Measurements from ENCODE around the gene SCART1. TPM values are rescaled to one million over a fixed set of nuclear protein-coding genes. Genes with fewer than 3 reads are reported as not detected.
"Not testable (repeated sequence)": the region's sequence is repeated elsewhere in the genome, so short reads cannot be mapped to it uniquely, and the experiment has no call there.

SCART1 gene
- total and polyA plus RNA-seq, 2 experiments from 2014 or later = 0.15 to 0.65 TPM

- H3K36me3 ChIP-seq (ENCODE audit: low read depth) = peaks cover 52% of the 10 kb centered on the region
- peaks cover 71% of the 10 kb centered on the region for H3K79me2 ChIP-seq (ENCODE audit: insufficient read depth)
- no peak overlapping the region for H3K27ac ChIP-seq
- no peaks in the 10 kb centered on the region for H3K27me3 ChIP-seq (replicated peaks; ENCODE audit: insufficient read depth)
- H3K4me3 ChIP-seq = no peak overlapping the region
- H2AFZ ChIP-seq = no peak overlapping the region
- no peak overlapping the region for H3K9ac ChIP-seq
- 0 out of 2 replicates have a peak, but pooled peaks cover under 1% of the 10 kb centered on the region for H3F3A ChIP-seq (ENCODE audit: insufficient read depth)
- TF ChIP-seq EZH2 (IDR thresholded peaks at IDR 0.05; ENCODE audit: insufficient read depth, poor library complexity, severe bottlenecking) = no peak
- no peak for TF ChIP-seq EZH2phosphoT487 (IDR thresholded peaks at IDR 0.05; ENCODE audit: insufficient read depth, low read depth)
- H4K20me1 ChIP-seq (ENCODE audit: insufficient read depth) = peaks cover 9% of the 10 kb centered on the region; the same call in 1 of the 2 replicates
- no peak for DNase-seq
- H3K4me1 ChIP-seq (ENCODE audit: insufficient read depth) = no peaks in the 10 kb centered on the region
- H3K9me2 ChIP-seq (ENCODE audit: insufficient read depth) = no peaks in the 10 kb centered on the region
- in situ Hi-C loops (cut with MboI) = no loop called here
- no peak overlapping the region for H3K4me2 ChIP-seq (ENCODE audit: unreplicated experiment)
- peaks cover 5% of the 10 kb centered on the region for H3K9me3 ChIP-seq (ENCODE audit: low read depth)
Measured at GRCh38 chr10:133412381-133412711, 41.4 kb upstream of the SCART1 start.

DNA sequence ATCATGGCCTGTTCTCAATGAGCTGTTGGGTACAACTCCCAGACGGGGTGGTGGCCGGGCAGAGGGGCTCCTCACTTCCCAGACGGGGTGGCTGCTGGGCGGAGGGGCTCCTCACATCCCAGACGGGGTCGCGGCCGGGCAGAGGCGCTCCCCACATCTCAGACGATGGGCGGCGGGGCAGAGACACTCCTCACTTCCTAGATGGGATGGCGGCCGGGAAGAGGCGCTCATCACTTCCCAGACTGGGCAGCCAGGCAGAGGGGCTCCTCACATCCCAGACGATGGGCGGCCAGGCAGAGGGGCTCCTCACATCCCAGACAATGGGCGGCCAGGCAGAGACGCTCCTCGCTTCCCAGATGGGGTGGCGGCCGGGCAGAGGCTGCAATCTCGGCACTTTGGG lies 39.3 kb upstream of the SCART1 start:
- DNase-seq; H3K4me1 ChIP-seq (ENCODE audit: insufficient read depth); H3F3A ChIP-seq (ENCODE audit: insufficient read depth); H2AFZ ChIP-seq; H3K27ac ChIP-seq; H3K9me3 ChIP-seq (ENCODE audit: low read depth); H3K9ac ChIP-seq; H3K27me3 ChIP-seq (replicated peaks; ENCODE audit: insufficient read depth); in situ Hi-C loops (cut with MboI); H4K20me1 ChIP-seq (ENCODE audit: insufficient read depth); H3K9me2 ChIP-seq (ENCODE audit: insufficient read depth); H3K4me3 ChIP-seq; H3K4me2 ChIP-seq (ENCODE audit: unreplicated experiment): not testable (repeated sequence)
- 95 to 98% methylated on average over 5 to 19 of the region's 23 CpGs for WGBS, 2 experiments (ENCODE audit: low coverage in 1 of 2, low lambda C conversion rate in 2 of 2, missing lambda C conversion rate in 2 of 2)
- Histone ChIP-seq H3K36me3 (ENCODE audit: low read depth) (peaks cover 39% of the 10 kb centered on the region), H3K79me2 (ENCODE audit: insufficient read depth) (peaks cover 51% of the 10 kb centered on the region)

- Histone ChIP-seq H3K4me2 (ENCODE audit: unreplicated experiment) (no peak overlapping the region), H3K9ac (no peak overlapping the region), H3K4me3 (no peak overlapping the region), H2AFZ (no peak overlapping the region), H3K9me2 (ENCODE audit: insufficient read depth) (no peaks in the 10 kb centered on the region), H3K27me3 (replicated peaks; ENCODE audit: insufficient read depth) (no peaks in the 10 kb centered on the region), H3K9me3 (ENCODE audit: low read depth) (peaks cover 5% of the 10 kb centered on the region), H3K27ac (no peak overlapping the region), H3K36me3 (ENCODE audit: low read depth) (peaks cover 29% of the 10 kb centered on the region), H3F3A (ENCODE audit: insufficient read depth) (no peaks in the 10 kb centered on the region), H3K4me1 (ENCODE audit: insufficient read depth) (no peaks in the 10 kb centered on the region), H3K79me2 (ENCODE audit: insufficient read depth) (peaks cover 37% of the 10 kb centered on the region), H4K20me1 (ENCODE audit: insufficient read depth) (0 out of 2 replicates have a peak, but pooled peaks cover 3% of the 10 kb centered on the region)
- no peak for DNase-seq
- TF ChIP-seq EZH2phosphoT487 (IDR thresholded peaks at IDR 0.05; ENCODE audit: insufficient read depth, low read depth) (no peak), EZH2 (IDR thresholded peaks at IDR 0.05; ENCODE audit: insufficient read depth, poor library complexity, severe bottlenecking) (no peak)
- in situ Hi-C loops (cut with MboI) = no loop called here
- WGBS, 2 experiments (ENCODE audit: low coverage in 1 of 2, low lambda C conversion rate in 2 of 2, missing lambda C conversion rate in 2 of 2) = 93 to 98% methylated on average over 22 to 25 of the region's 25 CpGs
Measured at GRCh38 chr10:133415752-133416151, 38.0 kb upstream of the SCART1 start.

DNA sequence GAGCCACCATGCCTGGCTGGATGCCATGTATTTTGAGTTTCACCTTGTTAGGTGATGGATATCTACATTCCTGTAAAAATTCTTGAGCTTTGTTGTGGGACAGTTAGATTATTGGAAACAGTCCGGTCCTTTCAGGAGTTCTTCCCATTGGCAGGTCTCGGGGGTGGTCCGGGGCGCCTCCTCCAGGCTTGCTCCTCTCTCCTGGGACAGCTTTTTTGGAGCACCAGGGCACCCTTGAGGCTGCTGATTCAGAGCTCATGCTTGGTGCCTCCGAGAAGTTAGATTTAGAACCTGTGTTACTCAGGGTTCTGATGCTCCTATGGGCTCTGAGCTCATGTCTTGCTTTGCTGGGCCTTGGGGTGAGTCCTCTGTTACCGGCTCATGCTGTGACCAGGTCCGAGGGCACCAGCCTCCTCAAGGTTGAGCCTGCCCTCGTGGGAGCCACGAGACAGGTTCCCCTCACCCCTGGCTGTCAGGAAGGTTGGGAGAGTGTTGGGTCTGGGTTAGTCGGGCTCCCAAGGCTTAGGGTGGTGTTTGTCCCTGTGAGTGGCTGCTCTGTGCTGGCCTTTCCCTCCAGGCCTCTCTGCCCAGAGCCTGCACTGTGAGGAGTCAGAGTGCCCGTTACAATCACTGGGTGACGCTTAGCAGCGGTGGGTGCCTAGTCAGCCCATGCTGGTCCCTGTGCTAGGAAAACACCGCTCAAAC lies 35.3 kb upstream of the SCART1 start:
- H3K4me2 ChIP-seq (ENCODE audit: unreplicated experiment) = no peak overlapping the region
- H3K27me3 ChIP-seq (replicated peaks; ENCODE audit: insufficient read depth) = no peaks in the 10 kb centered on the region
- no peaks in the 10 kb centered on the region for H4K20me1 ChIP-seq (ENCODE audit: insufficient read depth)
- in situ Hi-C loops (cut with MboI) = no loop called here
- no peak overlapping the region for H3K9ac ChIP-seq
- H3K27ac ChIP-seq = no peak overlapping the region
- H3K9me3 ChIP-seq (ENCODE audit: low read depth) = no peaks in the 10 kb centered on the region
- no peaks in the 10 kb centered on the region for H3K4me1 ChIP-seq (ENCODE audit: insufficient read depth)
- peaks cover 10% of the 10 kb centered on the region for H3K79me2 ChIP-seq (ENCODE audit: insufficient read depth)
- H3K4me3 ChIP-seq = no peak overlapping the region
- H3K9me2 ChIP-seq (ENCODE audit: insufficient read depth) = no peaks in the 10 kb centered on the region
- no peak for DNase-seq
- 86 to 90% methylated on average over 14 of the region's 14 CpGs for WGBS, 2 experiments (ENCODE audit: low coverage in 1 of 2, low lambda C conversion rate in 2 of 2, missing lambda C conversion rate in 2 of 2)
- TF ChIP-seq EZH2phosphoT487 (IDR thresholded peaks at IDR 0.05; ENCODE audit: insufficient read depth, low read depth) (no peak), EZH2 (IDR thresholded peaks at IDR 0.05; ENCODE audit: insufficient read depth, poor library complexity, severe bottlenecking) (no peak)
- H2AFZ ChIP-seq = no peak overlapping the region
- no peaks in the 10 kb centered on the region for H3F3A ChIP-seq (ENCODE audit: insufficient read depth)
- H3K36me3 ChIP-seq (ENCODE audit: low read depth) = peaks cover 3% of the 10 kb centered on the region; the same call in 1 of the 2 replicates
